ENCODE measurements around the gene TMEM176A. TPM values are rescaled to one million over a fixed set of nuclear protein-coding genes. Genes with fewer than 3 reads are reported as not detected.
"Not testable (repeated sequence)": the region's sequence is repeated elsewhere in the genome, so short reads cannot be mapped to it uniquely, and the experiment has no call there.

TMEM176A gene
- total RNA-seq, 1 donor from 2014 or later, result 2.0 TPM

DNA sequence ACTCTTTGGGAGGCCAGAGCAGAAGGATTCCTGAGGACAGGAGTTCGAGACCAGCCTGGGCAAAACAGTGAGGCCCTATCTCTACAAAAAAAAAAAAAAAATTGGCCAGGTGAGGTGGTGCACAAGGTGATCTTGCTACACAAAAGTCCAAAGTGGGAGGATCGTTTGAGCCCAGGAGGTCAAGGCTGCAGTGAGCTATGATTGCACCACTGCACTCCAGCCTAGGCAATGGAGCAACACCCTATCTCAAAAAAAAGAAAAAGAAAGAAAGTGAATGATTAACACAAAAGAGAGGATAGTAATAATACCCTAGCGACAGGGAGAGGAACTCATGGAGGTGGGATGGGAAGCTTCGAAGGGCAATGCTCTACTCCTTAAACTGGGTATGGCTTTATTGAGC, 30.8 kb upstream of the TMEM176A start:
- no peak for DNase-seq (ENCODE audit: low read depth, low spot score)
- TF ChIP-seq, protein P1, sequence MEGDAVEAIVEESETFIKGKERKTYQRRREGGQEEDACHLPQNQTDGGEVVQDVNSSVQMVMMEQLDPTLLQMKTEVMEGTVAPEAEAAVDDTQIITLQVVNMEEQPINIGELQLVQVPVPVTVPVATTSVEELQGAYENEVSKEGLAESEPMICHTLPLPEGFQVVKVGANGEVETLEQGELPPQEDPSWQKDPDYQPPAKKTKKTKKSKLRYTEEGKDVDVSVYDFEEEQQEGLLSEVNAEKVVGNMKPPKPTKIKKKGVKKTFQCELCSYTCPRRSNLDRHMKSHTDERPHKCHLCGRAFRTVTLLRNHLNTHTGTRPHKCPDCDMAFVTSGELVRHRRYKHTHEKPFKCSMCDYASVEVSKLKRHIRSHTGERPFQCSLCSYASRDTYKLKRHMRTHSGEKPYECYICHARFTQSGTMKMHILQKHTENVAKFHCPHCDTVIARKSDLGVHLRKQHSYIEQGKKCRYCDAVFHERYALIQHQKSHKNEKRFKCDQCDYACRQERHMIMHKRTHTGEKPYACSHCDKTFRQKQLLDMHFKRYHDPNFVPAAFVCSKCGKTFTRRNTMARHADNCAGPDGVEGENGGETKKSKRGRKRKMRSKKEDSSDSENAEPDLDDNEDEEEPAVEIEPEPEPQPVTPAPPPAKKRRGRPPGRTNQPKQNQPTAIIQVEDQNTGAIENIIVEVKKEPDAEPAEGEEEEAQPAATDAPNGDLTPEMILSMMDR (conservative IDR thresholded peaks at IDR 0.05), result no peak
- Mint-ChIP-seq H3K4me1 (no peaks in the 10 kb centered on the region), H3K27ac (ENCODE audit: unreplicated experiment) (no peak overlapping the region), H3K27me3 (ENCODE audit: low read depth) (peaks cover 18% of the 10 kb centered on the region), H3K4me3 (no peak overlapping the region), H3K36me3 (ENCODE audit: low read depth) (no peaks in the 10 kb centered on the region), H3K9me3 (peaks cover 3% of the 10 kb centered on the region)

- not testable (repeated sequence) for H3K9me3 Mint-ChIP-seq; H3K4me1 Mint-ChIP-seq; H3K27ac Mint-ChIP-seq (ENCODE audit: unreplicated experiment); H3K4me3 Mint-ChIP-seq; H3K36me3 Mint-ChIP-seq (ENCODE audit: low read depth); DNase-seq (ENCODE audit: low read depth, low spot score)
- peaks cover 41% of the 10 kb centered on the region for H3K27me3 Mint-ChIP-seq (ENCODE audit: low read depth)
Measured at GRCh38 chr7:150774131-150774530, 26.4 kb upstream of the TMEM176A start.

DNA sequence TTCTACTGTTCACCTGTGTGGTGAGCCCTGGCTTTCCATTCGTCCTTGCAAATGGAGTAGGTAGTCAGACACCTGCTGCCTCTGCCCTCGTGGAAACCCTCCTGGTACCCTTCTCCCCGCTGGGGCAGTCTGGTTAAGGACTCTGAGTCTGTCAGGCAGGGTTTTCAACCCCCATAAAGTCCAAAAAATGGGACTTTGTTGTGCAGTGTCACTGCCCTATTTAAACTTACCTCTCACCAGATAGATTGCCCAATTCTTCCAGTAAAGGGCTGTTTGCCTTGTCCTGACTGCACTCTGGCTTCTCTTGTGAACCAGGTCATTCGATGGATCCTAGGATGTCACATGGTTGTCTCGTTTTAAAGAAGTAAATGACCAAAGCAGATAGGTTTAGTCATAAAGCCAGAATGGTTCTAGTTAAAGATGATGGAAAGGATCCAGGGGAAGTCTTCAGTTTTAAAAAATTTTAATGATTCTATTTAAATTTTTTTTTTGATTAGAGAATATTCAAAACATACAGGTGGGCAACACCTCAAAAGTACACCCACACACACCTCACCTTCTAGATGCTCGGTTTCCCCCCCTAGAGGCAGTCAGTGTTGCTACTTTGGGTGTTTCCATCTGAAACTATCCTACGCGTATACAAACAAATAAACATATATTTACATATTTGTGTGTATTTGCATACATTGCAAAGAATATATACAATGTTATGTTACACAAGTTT, 22.4 kb upstream of the TMEM176A start:
- no peak for DNase-seq (ENCODE audit: low read depth, low spot score)
- no peaks in the 10 kb centered on the region for H3K36me3 Mint-ChIP-seq (ENCODE audit: low read depth)
- no peak overlapping the region for H3K27ac Mint-ChIP-seq (ENCODE audit: unreplicated experiment)
- TF ChIP-seq, protein P1 (conservative IDR thresholded peaks at IDR 0.05), result no peak
- H3K4me3 Mint-ChIP-seq, result no peak overlapping the region
- peaks cover 3% of the 10 kb centered on the region for H3K9me3 Mint-ChIP-seq
- peaks cover 32% of the 10 kb centered on the region for H3K27me3 Mint-ChIP-seq (ENCODE audit: low read depth)
- H3K4me1 Mint-ChIP-seq, result no peaks in the 10 kb centered on the region

- TF ChIP-seq, protein P1 (conservative IDR thresholded peaks at IDR 0.05), result peak; percentile 96
- Mint-ChIP-seq H3K4me3 (no peak overlapping the region), H3K36me3 (ENCODE audit: low read depth) (no peaks in the 10 kb centered on the region), H3K27me3 (ENCODE audit: low read depth) (peaks cover 28% of the 10 kb centered on the region), H3K27ac (ENCODE audit: unreplicated experiment) (no peak overlapping the region), H3K9me3 (no peaks in the 10 kb centered on the region), H3K4me1 (no peaks in the 10 kb centered on the region)
- peak; percentile 87 for DNase-seq (ENCODE audit: low read depth, low spot score)
Measured at GRCh38 chr7:150778738-150779301, 21.7 kb upstream of the TMEM176A start.

- Mint-ChIP-seq H3K4me3 (no peak overlapping the region), H3K36me3 (ENCODE audit: low read depth) (no peaks in the 10 kb centered on the region), H3K9me3 (no peaks in the 10 kb centered on the region), H3K27ac (ENCODE audit: unreplicated experiment) (no peak overlapping the region), H3K27me3 (ENCODE audit: low read depth) (peaks cover 19% of the 10 kb centered on the region), H3K4me1 (peaks cover 5% of the 10 kb centered on the region)
- TF ChIP-seq, protein P1 (conservative IDR thresholded peaks at IDR 0.05), result no peak
- no peak for DNase-seq (ENCODE audit: low read depth, low spot score)
Measured at GRCh38 chr7:150780292-150780691, 20.3 kb upstream of the TMEM176A start.

GRCh38 chr7:150781103-150781502, 19.5 kb upstream of the TMEM176A start:
- H3K4me1 Mint-ChIP-seq, result peaks cover 10% of the 10 kb centered on the region
- peaks cover 14% of the 10 kb centered on the region for H3K27me3 Mint-ChIP-seq (ENCODE audit: low read depth)
- TF ChIP-seq, protein P1 (conservative IDR thresholded peaks at IDR 0.05), result no peak
- DNase-seq (ENCODE audit: low read depth, low spot score), result no peak
- H3K27ac Mint-ChIP-seq (ENCODE audit: unreplicated experiment), result no peak overlapping the region
- no peaks in the 10 kb centered on the region for H3K9me3 Mint-ChIP-seq
- H3K4me3 Mint-ChIP-seq, result no peak overlapping the region
- no peaks in the 10 kb centered on the region for H3K36me3 Mint-ChIP-seq (ENCODE audit: low read depth)

All from neural crest cell (in vitro differentiated cells).